IMR-90 (cell line): Measurements from ENCODE around the gene CENATAC. TPM values are rescaled to one million over a fixed set of nuclear protein-coding genes. Genes with fewer than 3 reads are reported as not detected.
"Not testable (repeated sequence)": the region's sequence is repeated elsewhere in the genome, so short reads cannot be mapped to it uniquely, and the experiment has no call there.

Experiments used
- ATAC-seq: fragments of 200-7000 bp; cut with Tn5 transposase; 2 replicates; pipeline ENCODE4 v1.9.1; 2020; ENCODE audit warnings: low read depth, mild to moderate bottlenecking, moderate library complexity
- BruUV-seq: library from RNA; stranded (reverse); fragments of 400-500 nt; replicated peaks from 2 replicates; lab custom pipeline; 2021; lab: Mats Ljungman, UMichigan
- CTCF ChIA-PET: fragments of 300-600 bp; formaldehyde crosslinking; extraction: SDS; loops from one replicate; lab custom pipeline; 2021; ENCODE audit warnings: antibody characterized with exemption; lab: Yijun Ruan, JAX
- POLR2A ChIA-PET: fragments of 300-600 bp; sonication (Branson Sonifier 250); formaldehyde crosslinking; loops from one replicate; lab custom pipeline; 2022; ENCODE audit warnings: antibody characterized with exemption; ENCODE audit not compliant: unreplicated experiment; lab: Charles Lee
- DNase-seq: peaks from one replicate; pipeline ENCODE4 v3.0.0; 2013
- H2AFZ ChIP-seq: replicated peaks from 2 replicates; pipeline ENCODE3; 2013; ENCODE audit warnings: low read length, mild to moderate bottlenecking; ENCODE audit not compliant: poor library complexity
- H2AK5ac ChIP-seq: 2 replicates; pipeline ENCODE4 v1.6.1; 2013; ENCODE audit warnings: low read depth, low read length, inconsistent platforms
- H2AK9ac ChIP-seq: replicated peaks from 2 replicates; pipeline ENCODE3; 2013; ENCODE audit warnings: mild to moderate bottlenecking, low read depth, low read length, moderate library complexity; ENCODE audit not compliant: poor library complexity
- H2BK120ac ChIP-seq: 2 replicates; pipeline ENCODE4 v1.6.1; 2013; ENCODE audit warnings: low read depth, low read length, inconsistent platforms
- H2BK15ac ChIP-seq: 3 replicates; pipeline ENCODE4 v1.6.1; 2013; ENCODE audit warnings: low read depth, low read length, inconsistent platforms
- H2BK20ac ChIP-seq: 2 replicates; pipeline ENCODE4 v1.6.1; 2013; ENCODE audit warnings: low read depth, mild to moderate bottlenecking, inconsistent platforms, low read length, moderate library complexity
- H2BK5ac ChIP-seq: 2 replicates; pipeline ENCODE4 v1.6.1; 2013; ENCODE audit warnings: mild to moderate bottlenecking, low read depth, low read length, inconsistent platforms; ENCODE audit not compliant: poor library complexity, severe bottlenecking
- H3K14ac ChIP-seq: replicated peaks from 2 replicates; pipeline ENCODE4 v1.6.1; 2013; ENCODE audit warnings: low read depth, low read length, inconsistent platforms
- H3K18ac ChIP-seq: 2 replicates; pipeline ENCODE4 v1.6.1; 2013; ENCODE audit warnings: low read depth, low read length, control low read depth
- H3K23ac ChIP-seq: 2 replicates; pipeline ENCODE4 v1.6.1; 2013; ENCODE audit warnings: low read depth, low read length, inconsistent platforms
- H3K27ac ChIP-seq: 2 replicates; pipeline ENCODE4 v1.5.1; 2013; ENCODE audit warnings: mild to moderate bottlenecking, control low read depth, low read length; ENCODE audit not compliant: insufficient read depth
- H3K27me3 ChIP-seq: 2 replicates; pipeline ENCODE4 v1.6.1; 2013; ENCODE audit warnings: low read length; ENCODE audit not compliant: control insufficient read depth, insufficient read depth
- H3K36me3 ChIP-seq: 2 replicates; pipeline ENCODE4 v1.6.1; 2013; ENCODE audit warnings: low read length, mixed read lengths; ENCODE audit not compliant: control insufficient read depth, insufficient read depth
- H3K4ac ChIP-seq: 2 replicates; pipeline ENCODE4 v1.6.1; 2013; ENCODE audit warnings: low read depth, low read length, inconsistent platforms
- H3K4me1 ChIP-seq: 2 replicates; pipeline ENCODE4 v1.6.1; 2013; ENCODE audit warnings: low read length, mixed read lengths; ENCODE audit not compliant: control insufficient read depth, insufficient read depth
- H3K4me2 ChIP-seq: 2 replicates; pipeline ENCODE4 v1.6.1; 2013; ENCODE audit warnings: low read depth, mild to moderate bottlenecking, control low read depth, low read length, moderate library complexity
- H3K4me3 ChIP-seq: 2 replicates; pipeline ENCODE4 v1.5.1; 2013; ENCODE audit warnings: low read depth, mild to moderate bottlenecking, control low read depth, low read length, moderate library complexity; ENCODE audit not compliant: insufficient read depth
- H3K56ac ChIP-seq: 2 replicates; pipeline ENCODE4 v1.6.1; 2013; ENCODE audit warnings: low read length, inconsistent platforms; ENCODE audit not compliant: insufficient read depth; ENCODE audit errors: extremely low read depth
- H3K79me1 ChIP-seq, 2 experiments: 2 replicates each; pipeline ENCODE4 v1.6.1; 2013; ENCODE audit warnings: low read length in 2 of 2, inconsistent platforms in 1 of 2, low read depth in 1 of 2
- H3K9ac ChIP-seq: 2 replicates; pipeline ENCODE4 v1.6.1; 2013; ENCODE audit warnings: low read depth, low read length, control low read depth
- H3K9me1 ChIP-seq: 2 replicates; pipeline ENCODE4 v1.6.1; 2013; ENCODE audit warnings: low read length, inconsistent platforms; ENCODE audit not compliant: insufficient read depth
- H3K9me3 ChIP-seq: 2 replicates; pipeline ENCODE4 v1.6.1; 2013; ENCODE audit warnings: low read length; ENCODE audit not compliant: control insufficient read depth, insufficient read depth
- H4K20me1 ChIP-seq: 2 replicates; pipeline ENCODE4 v1.6.1; 2013; ENCODE audit warnings: low read length, inconsistent platforms; ENCODE audit not compliant: insufficient read depth
- H4K5ac ChIP-seq: 2 replicates; pipeline ENCODE4 v1.6.1; 2013; ENCODE audit warnings: mild to moderate bottlenecking, low read depth, low read length, control low read depth
- H4K8ac ChIP-seq, 2 experiments: 2 replicates each; pipeline ENCODE4 v1.6.1; 2013; ENCODE audit warnings: low read depth in 2 of 2, low read length in 2 of 2, control low read depth in 1 of 2, inconsistent platforms in 1 of 2
- H4K91ac ChIP-seq: 2 replicates; pipeline ENCODE4 v1.6.1; 2013; ENCODE audit warnings: low read depth, low read length, inconsistent platforms; ENCODE audit not compliant: insufficient read depth
- CEBPB ChIP-seq: IDR thresholded peaks from 2 replicates; pipeline ENCODE4 v1.6.1; 2012; ENCODE audit warnings: low read depth, low read length, improper control_type of control experiment
- WGBS, 2 experiments: methylation state at CpG; one replicate each; pipeline versions ENCODE4 v1.1.5 to v1.1.7; 2013; ENCODE audit warnings: missing lambda C conversion rate in 2 of 2; ENCODE audit not compliant: insufficient read length in 1 of 2; ENCODE audit errors: extremely low coverage in 2 of 2; 5-methylcytosine and 5-hydroxymethylcytosine counted together
- dilution Hi-C: fragments of 300-500 bp; cut with HindIII; formaldehyde crosslinking; loops from one replicate; pipeline ENCODE4 v1.14.3; 2018; ENCODE audit warnings: low sequenced_read_pairs; ENCODE audit not compliant: unreplicated experiment
- in situ Hi-C: fragments of 300-500 bp; cut with MboI; formaldehyde crosslinking; loops from 3 replicates; pipeline ENCODE4 v1.14.3; 2019; ENCODE audit warnings: low sequenced_read_pairs, inconsistent platforms, mixed read lengths
- intact Hi-C: fragments of 100-400 bp; cut with micrococcal nuclease; formaldehyde crosslinking; loops from 2 replicates; pipeline ENCODE4 v1.10.0; 2022
- polyA plus RNA-seq, 3 experiments: library from polyadenylated mRNA; depleted of rRNA; stranded (reverse); fragments of >200 nt; gene quantifications; 2 replicates each; pipeline ENCODE4 v1.2.3, GENCODE V29; 2012; ENCODE audit warnings: low replicate concordance in 1 of 3
- total RNA-seq: library from RNA; depleted of rRNA; stranded (reverse); fragments of >200 nt; gene quantifications from 2 replicates; pipeline ENCODE4 v1.2.3, GENCODE V29; 2012

The CENATAC gene
- total and polyA plus RNA-seq, 2 of the 4 experiments (the other 2 are of a cell fraction): 13.1 to 16.7 TPM

- TF ChIP-seq CEBPB: 0 out of 2 replicates have a peak, but pooled peaks have one; percentile 8
These were observed 59.2 kb downstream of the CENATAC start, which contains the start of gene HYOU1 (continued) for GRCh38 chr11:119057000-119057769.

- ATAC-seq, H4K8ac ChIP-seq, H3K9me1 ChIP-seq, DNase-seq, H3K9ac ChIP-seq, in situ Hi-C loops, H2BK5ac ChIP-seq, H3K27me3 ChIP-seq, BruUV-seq, H3K4ac ChIP-seq, H3K23ac ChIP-seq, H4K91ac ChIP-seq, H2AK5ac ChIP-seq, H4K5ac ChIP-seq, H3K9me3 ChIP-seq, H2BK120ac ChIP-seq, H3K4me3 ChIP-seq, H2AK9ac ChIP-seq, H3K56ac ChIP-seq, H3K27ac ChIP-seq, H2BK15ac ChIP-seq, dilution Hi-C loops, POLR2A ChIA-PET, H3K18ac ChIP-seq, intact Hi-C loops, H2AFZ ChIP-seq, H3K4me1 ChIP-seq, H4K20me1 ChIP-seq, H3K14ac ChIP-seq, H2BK20ac ChIP-seq, H3K4me2 ChIP-seq, CTCF ChIA-PET: not testable (repeated sequence)
- H3K36me3 ChIP-seq: peaks cover 13% of the 10 kb centered on the region
- WGBS, 2 experiments: 92% methylated on average over 2 of the region's 35 CpGs; no CpG with 5 or more reads in 1 of the 2 experiments
- peaks cover 22 to 48% of the 10 kb centered on the region in 2 experiments for H3K79me1 ChIP-seq
These were observed 61.2 kb downstream of the CENATAC start for GRCh38 chr11:119059128-119059527.
